B cell (primary cell): ENCODE results near the gene TTLL8.

Experiments used
- EZH2 ChIP-seq: IDR thresholded peaks from 2 replicates; pipeline ENCODE4 v1.6.1; 2012; ENCODE audit warnings: borderline replicate concordance, low read depth, mild to moderate bottlenecking, moderate library complexity, low read length; ENCODE audit not compliant: insufficient read depth, poor library complexity, severe bottlenecking
- TF ChIP-seq, protein P1 (sequence below): fragments of 200-600 bp; IDR thresholded peaks from one replicate; pipeline ENCODE4 v1.8.0; 2022; ENCODE audit warnings: antibody characterized with exemption, mild to moderate bottlenecking

- TF ChIP-seq, protein P1, sequence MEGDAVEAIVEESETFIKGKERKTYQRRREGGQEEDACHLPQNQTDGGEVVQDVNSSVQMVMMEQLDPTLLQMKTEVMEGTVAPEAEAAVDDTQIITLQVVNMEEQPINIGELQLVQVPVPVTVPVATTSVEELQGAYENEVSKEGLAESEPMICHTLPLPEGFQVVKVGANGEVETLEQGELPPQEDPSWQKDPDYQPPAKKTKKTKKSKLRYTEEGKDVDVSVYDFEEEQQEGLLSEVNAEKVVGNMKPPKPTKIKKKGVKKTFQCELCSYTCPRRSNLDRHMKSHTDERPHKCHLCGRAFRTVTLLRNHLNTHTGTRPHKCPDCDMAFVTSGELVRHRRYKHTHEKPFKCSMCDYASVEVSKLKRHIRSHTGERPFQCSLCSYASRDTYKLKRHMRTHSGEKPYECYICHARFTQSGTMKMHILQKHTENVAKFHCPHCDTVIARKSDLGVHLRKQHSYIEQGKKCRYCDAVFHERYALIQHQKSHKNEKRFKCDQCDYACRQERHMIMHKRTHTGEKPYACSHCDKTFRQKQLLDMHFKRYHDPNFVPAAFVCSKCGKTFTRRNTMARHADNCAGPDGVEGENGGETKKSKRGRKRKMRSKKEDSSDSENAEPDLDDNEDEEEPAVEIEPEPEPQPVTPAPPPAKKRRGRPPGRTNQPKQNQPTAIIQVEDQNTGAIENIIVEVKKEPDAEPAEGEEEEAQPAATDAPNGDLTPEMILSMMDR: no peak
- TF ChIP-seq EZH2: no peak
Observed at GRCh38 chr22:50074551-50075530, 16.7 kb upstream of the TTLL8 start.
